ENCODE data around the gene SELENOO.

DNA sequence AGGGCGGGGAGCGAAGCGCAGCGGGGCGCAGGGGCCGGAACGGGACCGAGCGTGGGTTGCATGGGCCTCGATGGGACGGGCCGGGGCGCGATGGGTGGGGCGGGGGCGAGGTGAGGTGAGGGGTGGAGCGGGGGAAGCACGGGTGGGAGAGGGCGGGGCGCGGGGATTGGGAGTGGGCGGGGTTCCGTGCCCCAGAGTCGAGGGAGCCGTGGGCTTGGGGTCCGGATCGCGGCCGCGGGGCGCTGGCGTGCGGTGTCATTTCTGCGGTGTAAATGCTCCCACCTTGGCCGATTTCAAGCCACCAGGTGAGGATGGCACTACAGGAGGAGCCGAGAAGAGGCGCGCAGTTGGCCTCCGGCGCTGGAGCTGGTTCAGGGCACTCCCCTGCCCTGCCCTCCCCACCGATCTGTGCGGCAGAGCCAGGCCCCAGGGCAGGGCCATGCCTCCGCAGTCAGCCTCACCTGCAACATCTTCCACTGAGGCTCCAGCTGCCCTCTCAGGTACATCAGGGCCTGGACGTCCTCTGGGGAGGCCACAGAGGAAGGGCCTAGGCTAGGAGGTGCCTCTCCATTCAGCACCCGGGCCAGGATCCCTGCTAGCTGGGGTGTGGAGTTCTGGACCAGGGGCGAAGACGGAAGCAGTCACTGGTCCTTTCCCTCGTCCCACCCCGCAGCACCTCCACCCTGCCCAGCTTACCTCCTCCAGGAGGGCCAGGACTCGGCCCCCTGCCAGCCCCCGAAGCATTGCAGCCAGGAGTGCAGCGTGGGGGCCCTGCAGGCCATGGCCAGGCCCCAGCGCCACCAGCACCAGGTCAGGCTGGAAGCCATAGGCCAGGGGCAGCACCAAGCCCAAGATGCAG lies 44.6 kb downstream of the SELENOO start:
- TF ChIP-seq, protein P1, sequence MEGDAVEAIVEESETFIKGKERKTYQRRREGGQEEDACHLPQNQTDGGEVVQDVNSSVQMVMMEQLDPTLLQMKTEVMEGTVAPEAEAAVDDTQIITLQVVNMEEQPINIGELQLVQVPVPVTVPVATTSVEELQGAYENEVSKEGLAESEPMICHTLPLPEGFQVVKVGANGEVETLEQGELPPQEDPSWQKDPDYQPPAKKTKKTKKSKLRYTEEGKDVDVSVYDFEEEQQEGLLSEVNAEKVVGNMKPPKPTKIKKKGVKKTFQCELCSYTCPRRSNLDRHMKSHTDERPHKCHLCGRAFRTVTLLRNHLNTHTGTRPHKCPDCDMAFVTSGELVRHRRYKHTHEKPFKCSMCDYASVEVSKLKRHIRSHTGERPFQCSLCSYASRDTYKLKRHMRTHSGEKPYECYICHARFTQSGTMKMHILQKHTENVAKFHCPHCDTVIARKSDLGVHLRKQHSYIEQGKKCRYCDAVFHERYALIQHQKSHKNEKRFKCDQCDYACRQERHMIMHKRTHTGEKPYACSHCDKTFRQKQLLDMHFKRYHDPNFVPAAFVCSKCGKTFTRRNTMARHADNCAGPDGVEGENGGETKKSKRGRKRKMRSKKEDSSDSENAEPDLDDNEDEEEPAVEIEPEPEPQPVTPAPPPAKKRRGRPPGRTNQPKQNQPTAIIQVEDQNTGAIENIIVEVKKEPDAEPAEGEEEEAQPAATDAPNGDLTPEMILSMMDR (IDR thresholded peaks at IDR 0.05) = no peak
- TF ChIP-seq EZH2 (IDR thresholded peaks at IDR 0.05; ENCODE audit: borderline replicate concordance, insufficient read depth, low read depth, low read length, poor library complexity, severe bottlenecking) = no peak
